Gastrocnemius medialis (tissue), 4 donors: ENCODE measurements around the gene HAAO. TPM values are rescaled to one million over a fixed set of nuclear protein-coding genes. Genes with fewer than 3 reads are reported as not detected.

ENCODE experiments used
- ATAC-seq, 2 donors: fragments of 150-250 bp; one replicate each; pipeline ENCODE4 v1.9.1; 2016
- DNase-seq, 2 donors: peaks; one replicate each; pipeline ENCODE4 v3.0.0-alpha.2; 2019
- H3K27ac ChIP-seq, 4 donors: fragments of 200-600 bp; sonication (generic); 1 replicate in 1 of 4; 2 replicates in 3 of 4; pipeline ENCODE4 v1.5.1; 2016 to 2018; ENCODE audit warnings: mild to moderate bottlenecking in 2 of 4, moderate library complexity in 1 of 4
- H3K27me3 ChIP-seq, 3 donors: fragments of 200-600 bp; sonication (generic) in 2 of 3; 1 replicate in 1 of 3; 2 replicates in 2 of 3; pipeline versions ENCODE4 v1.5.1 to v1.6.0; 2016 to 2019; ENCODE audit warnings: mild to moderate bottlenecking in 1 of 3, moderate library complexity in 1 of 3
- H3K36me3 ChIP-seq, 2 donors: fragments of 200-600 bp; sonication (generic) in 1 of 2; one replicate each; pipeline ENCODE4 v1.5.1; 2017 to 2018
- H3K4me1 ChIP-seq, 2 donors: fragments of 200-600 bp; sonication (generic) in 1 of 2; one replicate each; pipeline ENCODE4 v1.5.1; 2016 to 2017; ENCODE audit warnings: mild to moderate bottlenecking in 2 of 2
- H3K4me3 ChIP-seq, 4 donors: fragments of 200-600 bp; sonication (generic) in 3 of 4; 1 replicate in 1 of 4; 2 replicates in 3 of 4; pipeline ENCODE4 v1.5.1; 2016 to 2019; ENCODE audit warnings: mild to moderate bottlenecking in 2 of 4
- H3K9me3 ChIP-seq, 3 donors: fragments of 200-600 bp; sonication (generic) in 2 of 3; 1 replicate in 1 of 3; 2 replicates in 2 of 3; pipeline ENCODE4 v1.5.1; 2016 to 2019
- POLR2A ChIP-seq, 2 donors: fragments of 450-650 bp; IDR thresholded peaks; one replicate each; pipeline ENCODE4 v1.6.1; 2017; ENCODE audit warnings: antibody characterized with exemption in 2 of 2, mild to moderate bottlenecking in 2 of 2, moderate library complexity in 2 of 2
- in situ Hi-C, 4 donors: fragments of 200-750 bp; cut with MboI; loops; one replicate each; pipeline versions ENCODE4 v1.15.0 to v1.8.0; 2017; ENCODE audit warnings: low sequenced_read_pairs in 4 of 4
- intact Hi-C: fragments of 100-400 bp; cut with DNase I; formaldehyde crosslinking; loops from one replicate; pipeline ENCODE4 v1.15.1; 2023; ENCODE audit warnings: low total_unique reads
- total RNA-seq, 4 donors: library from RNA; depleted of rRNA; stranded (reverse); fragments of >200 nt; gene quantifications; one replicate each; pipeline versions ENCODE4 v1.1.0 to v1.2.3, GENCODE V29; 2016
- TF ChIP-seq, protein P1 (sequence below), 5 experiments: fragments of 450-650 bp in 3 of 5; fragments of 200-600 bp in 2 of 5; sonication (generic) in 2 of 5; IDR thresholded peaks in 4 of 5; conservative IDR thresholded peaks in 1 of 5; 1 replicate in 4 of 5; 2 replicates in 1 of 5; pipeline ENCODE4 v1.5.1; 2016 to 2019; ENCODE audit warnings: antibody characterized with exemption in 5 of 5, mild to moderate bottlenecking in 3 of 5, moderate library complexity in 3 of 5

Gene HAAO
- total RNA-seq, 4 donors from 2014 or later, result 0.53 to 2.5 (median 2.1) TPM

DNA sequence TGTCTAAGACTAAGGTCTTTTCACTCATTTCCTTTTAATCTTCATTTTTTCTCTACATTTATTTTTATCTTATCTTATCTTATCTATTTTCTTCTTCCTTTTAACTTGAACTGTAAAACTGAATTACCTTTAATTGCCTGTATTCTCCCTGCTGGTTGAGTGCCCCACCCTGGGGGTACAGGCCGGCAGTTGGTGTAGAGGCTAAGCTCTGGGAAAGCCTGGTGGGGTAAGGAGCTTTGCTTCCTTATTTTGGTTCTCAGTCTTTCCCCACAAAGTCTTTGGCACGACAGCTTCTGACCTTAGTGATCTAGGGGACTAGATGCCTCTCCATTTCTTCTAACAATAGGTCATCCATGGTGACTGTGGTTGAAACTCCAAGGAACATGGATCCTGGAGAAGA lies 26.8 kb upstream of the HAAO start:
- TF ChIP-seq, protein P1, sequence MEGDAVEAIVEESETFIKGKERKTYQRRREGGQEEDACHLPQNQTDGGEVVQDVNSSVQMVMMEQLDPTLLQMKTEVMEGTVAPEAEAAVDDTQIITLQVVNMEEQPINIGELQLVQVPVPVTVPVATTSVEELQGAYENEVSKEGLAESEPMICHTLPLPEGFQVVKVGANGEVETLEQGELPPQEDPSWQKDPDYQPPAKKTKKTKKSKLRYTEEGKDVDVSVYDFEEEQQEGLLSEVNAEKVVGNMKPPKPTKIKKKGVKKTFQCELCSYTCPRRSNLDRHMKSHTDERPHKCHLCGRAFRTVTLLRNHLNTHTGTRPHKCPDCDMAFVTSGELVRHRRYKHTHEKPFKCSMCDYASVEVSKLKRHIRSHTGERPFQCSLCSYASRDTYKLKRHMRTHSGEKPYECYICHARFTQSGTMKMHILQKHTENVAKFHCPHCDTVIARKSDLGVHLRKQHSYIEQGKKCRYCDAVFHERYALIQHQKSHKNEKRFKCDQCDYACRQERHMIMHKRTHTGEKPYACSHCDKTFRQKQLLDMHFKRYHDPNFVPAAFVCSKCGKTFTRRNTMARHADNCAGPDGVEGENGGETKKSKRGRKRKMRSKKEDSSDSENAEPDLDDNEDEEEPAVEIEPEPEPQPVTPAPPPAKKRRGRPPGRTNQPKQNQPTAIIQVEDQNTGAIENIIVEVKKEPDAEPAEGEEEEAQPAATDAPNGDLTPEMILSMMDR (IDR thresholded peaks at IDR 0.05 in 4 of 5, conservative IDR thresholded peaks at IDR 0.05 in 1 of 5), result no peak
- no peak for TF ChIP-seq POLR2A (IDR thresholded peaks at IDR 0.05)
- no peak for DNase-seq
- Histone ChIP-seq H3K27ac (no peak overlapping the region), H3K9me3 (no peaks in the 10 kb centered on the region), H3K4me3 (no peak overlapping the region), H3K4me1 (no peaks in the 10 kb centered on the region), H3K27me3 (no peaks in the 10 kb centered on the region), H3K36me3 (no peaks in the 10 kb centered on the region)
- no peak for ATAC-seq
- in situ Hi-C loops (loop anchor here in 1 of 4 donors (25.0 kb wide), 1 partner anchor 457 kb away; the partner anchor contains the start of gene COX7A2L), intact Hi-C loops (no loop called here)

DNA sequence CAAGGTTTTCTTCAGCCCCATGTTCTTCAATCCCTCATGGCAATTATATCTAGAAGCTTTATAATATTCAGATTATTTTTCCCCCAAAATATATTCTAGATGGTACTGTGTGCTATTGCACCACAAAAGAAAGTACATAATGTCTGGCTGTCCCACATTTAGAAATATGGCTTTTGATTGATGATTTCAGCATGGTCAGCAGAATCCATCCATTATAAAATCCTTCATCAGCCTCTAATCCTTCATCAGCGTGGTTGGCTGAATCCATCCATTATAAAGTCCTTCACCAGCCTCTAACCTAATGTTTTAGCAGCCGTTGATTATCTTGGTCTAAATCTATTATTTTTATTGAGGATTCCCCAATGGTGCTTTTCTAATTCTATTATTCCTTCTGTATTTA lies 23.3 kb upstream of the HAAO start:
- peaks cover 0 to 7% of the 10 kb centered on the region in 2 donors for H3K4me1 ChIP-seq
- no peak for ATAC-seq
- in situ Hi-C loops (loop anchor here in 1 of 4 donors (25.0 kb wide), 1 partner anchor 453 kb away; the partner anchor contains the start of gene COX7A2L), intact Hi-C loops (no loop called here)
- no peak overlapping the region for H3K27ac ChIP-seq
- no peak overlapping the region for H3K4me3 ChIP-seq
- no peak for DNase-seq
- TF ChIP-seq, protein P1 (IDR thresholded peaks at IDR 0.05 in 4 of 5, conservative IDR thresholded peaks at IDR 0.05 in 1 of 5), result no peak
- TF ChIP-seq POLR2A (IDR thresholded peaks at IDR 0.05), result no peak
- no peaks in the 10 kb centered on the region for H3K27me3 ChIP-seq
- no peaks in the 10 kb centered on the region for H3K9me3 ChIP-seq
- no peaks in the 10 kb centered on the region for H3K36me3 ChIP-seq

DNA sequence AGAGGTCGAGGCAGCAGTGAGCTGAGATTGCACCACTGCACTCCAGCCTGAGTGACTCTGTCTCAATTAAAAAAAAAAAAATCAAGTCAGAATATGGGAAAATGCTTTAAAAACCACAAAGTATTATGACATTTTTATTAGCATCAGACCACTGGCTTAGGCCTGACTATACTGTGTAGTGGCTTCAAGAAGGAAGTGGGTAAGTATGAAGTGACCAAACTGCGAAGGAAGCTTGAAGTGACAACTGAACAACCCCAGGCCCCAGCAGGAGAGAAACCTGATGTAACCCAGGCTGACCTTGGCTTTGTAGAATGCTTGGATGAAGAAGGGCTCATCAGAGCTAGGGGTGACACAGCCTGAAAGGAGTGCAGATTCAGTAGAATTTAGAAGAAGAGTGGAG lies 21.4 kb upstream of the HAAO start:
- DNase-seq, result no peak
- TF ChIP-seq, protein P1 (IDR thresholded peaks at IDR 0.05 in 4 of 5, conservative IDR thresholded peaks at IDR 0.05 in 1 of 5), result no peak
- TF ChIP-seq POLR2A (IDR thresholded peaks at IDR 0.05), result no peak
- Histone ChIP-seq H3K4me1 (peaks cover 6 to 11% of the 10 kb centered on the region in 2 donors), H3K4me3 (no peak overlapping the region), H3K27me3 (no peaks in the 10 kb centered on the region), H3K27ac (no peak overlapping the region), H3K36me3 (no peaks in the 10 kb centered on the region), H3K9me3 (no peaks in the 10 kb centered on the region)
- ATAC-seq, result no peak
- intact Hi-C loops, result no loop called here
- in situ Hi-C loops, result loop anchor here in 1 of 4 donors (25.0 kb wide), 1 partner anchor 451 kb away; the partner anchor contains the start of gene COX7A2L

DNA sequence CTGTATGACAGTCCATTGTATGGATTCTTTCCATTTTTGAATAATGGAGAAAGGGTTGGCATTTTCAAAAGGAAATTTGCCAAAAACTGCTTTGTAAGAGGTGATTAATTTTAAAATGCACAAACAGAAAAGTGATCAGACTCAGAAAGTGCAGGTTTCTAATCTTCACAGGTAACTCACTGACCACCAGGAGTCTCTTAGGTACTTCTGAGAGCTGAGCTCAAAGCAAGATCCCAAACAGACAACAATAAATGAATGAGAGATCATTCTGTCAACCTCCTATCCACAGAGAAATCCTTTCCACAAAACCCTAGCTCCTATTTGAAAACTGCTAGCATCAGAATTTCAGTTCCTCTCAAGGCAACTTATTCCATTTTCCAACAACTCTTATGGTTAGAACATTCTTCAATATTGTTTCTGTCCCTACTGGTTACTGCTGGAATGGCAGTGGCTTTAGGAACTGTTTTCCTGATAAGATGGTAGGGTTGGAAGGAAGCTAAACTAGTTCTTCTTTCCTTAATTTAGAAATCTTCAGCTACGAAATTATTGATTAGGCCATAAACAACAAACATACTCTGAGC lies 20.6 kb upstream of the HAAO start:
- DNase-seq (no peak), ATAC-seq (no peak)
- TF ChIP-seq POLR2A (IDR thresholded peaks at IDR 0.05), result no peak
- TF ChIP-seq, protein P1 (IDR thresholded peaks at IDR 0.05 in 4 of 5, conservative IDR thresholded peaks at IDR 0.05 in 1 of 5), result peak; percentile 19 to 58 (median 32)
- Histone ChIP-seq H3K9me3 (no peaks in the 10 kb centered on the region), H3K27ac (peak overlapping the region in 1 of 4 donors; percentile 0), H3K36me3 (no peaks in the 10 kb centered on the region), H3K4me3 (no peak overlapping the region), H3K27me3 (no peaks in the 10 kb centered on the region), H3K4me1 (peaks cover 6 to 11% of the 10 kb centered on the region in 2 donors)
- intact Hi-C loops, result no loop called here
- in situ Hi-C loops, result loop anchor here in 1 of 4 donors (25.0 kb wide), 1 partner anchor 451 kb away; the partner anchor contains the start of gene COX7A2L
